Measurements from ENCODE around the gene NRIP3. TPM values are rescaled to one million over a fixed set of nuclear protein-coding genes. Genes with fewer than 3 reads are reported as not detected.
A peak's percentile ranks its signal among the peaks of the same experiment; 100 is the strongest.

NRIP3 gene
- total and polyA plus RNA-seq, 9 of the 15 experiments (the other 6 are each of a cell fraction or from before 2014, with no cell fraction given): 4.4 to 18.7 (median 11.6) TPM

GRCh38 chr11:9001736-9002135 is 2.1 kb downstream of the NRIP3 start (continued):
- TF ChIP-seq THRB (CRISPR knock-in tag; conservative IDR thresholded peaks at IDR 0.05) (no peak), ETS2 (tag; IDR thresholded peaks at IDR 0.05; ENCODE audit: borderline replicate concordance, poor library complexity, severe bottlenecking) (no peak), ZNF717 (CRISPR knock-in tag; IDR thresholded peaks at IDR 0.05) (no peak), ZC3H11A (IDR thresholded peaks at IDR 0.05; ENCODE audit: low read depth, low read length) (no peak)

GRCh38 chr11:8998017-8998416 is 5.8 kb downstream of the NRIP3 start:
- no peak for DNase-seq (ENCODE audit: extremely low read depth in 1 of 4, low spot score in 3 of 4)
- WGBS (ENCODE audit: insufficient coverage, low coverage, missing lambda C conversion rate): 28% methylated on average over 2 of the region's 2 CpGs
- FAIRE-seq: no peak
- ChIA-PET POLR2A (interaction anchor here (1.0 to 1.2 kb wide), 4 partner anchors 10 to 140 kb away, joined by 3 to 9 read pairs (median 3); no protein-coding TSS in a partner anchor), CTCF (ENCODE audit: low intra/inter-chr PET ratio) (no interaction called here)
- ATAC-seq: no peak
- Histone ChIP-seq H2AFZ (ENCODE audit: low read depth, low read length) (no peak overlapping the region), H4K20me1 (replicated peaks; ENCODE audit: control insufficient read depth, insufficient read depth, low read length) (no peaks in the 10 kb centered on the region), H3K4me1 (replicated peaks in 1 of 2; ENCODE audit: control insufficient read depth in 2 of 2, insufficient read depth in 2 of 2, low read length in 2 of 2) (peaks cover 3 to 33% of the 10 kb centered on the region in 2 experiments), H3K79me2 (ENCODE audit: control insufficient read depth, insufficient read depth, low read length) (peaks cover 2% of the 10 kb centered on the region; the same call in 1 of the 3 replicates), H3K36me3 (ENCODE audit: control insufficient read depth, insufficient read depth, low read length) (no peaks in the 10 kb centered on the region), H3K27ac (ENCODE audit: extremely low read depth, low read depth, low read length) (no peak overlapping the region), H3K4me2 (ENCODE audit: insufficient read depth, low read length) (no peak overlapping the region), H3K9me3 (replicated peaks; ENCODE audit: control insufficient read depth, insufficient read depth, low read depth, low read length) (no peaks in the 10 kb centered on the region), H3K27me3 (ENCODE audit: control insufficient read depth in 2 of 2, insufficient read depth in 2 of 2, low read length in 2 of 2) (no peaks in the 10 kb centered on the region), H3K4me3 (no peak overlapping the region), H3K9ac (ENCODE audit: insufficient read depth in 1 of 2, low read depth in 2 of 2, low read length in 2 of 2) (no peak overlapping the region), H3K9me1 (ENCODE audit: control insufficient read depth, insufficient read depth, low read length) (no peaks in the 10 kb centered on the region)
- intact Hi-C loops (cut with micrococcal nuclease): no loop called here
- in situ Hi-C loops (cut with MboI): no loop called here
- BruUV-seq (replicated peaks): no TSS peak
- TF ChIP-seq ZBTB40 (IDR thresholded peaks at IDR 0.05): no peak
- TF ChIP-seq ZBTB40 (CRISPR knock-in tag; IDR thresholded peaks at IDR 0.05): no peak
- no peak for TF ChIP-seq TCF15 (CRISPR knock-in tag; IDR thresholded peaks at IDR 0.05)
- TF ChIP-seq ESRRA (IDR thresholded peaks at IDR 0.05; ENCODE audit: borderline replicate concordance, low read depth): peak; percentile 32; the same call in 1 of the 2 replicates

Data from K562 (cell line).